ENCODE data around the gene LNX2. TPM values are rescaled to one million over a fixed set of nuclear protein-coding genes. Genes with fewer than 3 reads are reported as not detected.

The LNX2 gene
- polyA plus RNA-seq, 1 experiment, result 4.6 TPM

DNA sequence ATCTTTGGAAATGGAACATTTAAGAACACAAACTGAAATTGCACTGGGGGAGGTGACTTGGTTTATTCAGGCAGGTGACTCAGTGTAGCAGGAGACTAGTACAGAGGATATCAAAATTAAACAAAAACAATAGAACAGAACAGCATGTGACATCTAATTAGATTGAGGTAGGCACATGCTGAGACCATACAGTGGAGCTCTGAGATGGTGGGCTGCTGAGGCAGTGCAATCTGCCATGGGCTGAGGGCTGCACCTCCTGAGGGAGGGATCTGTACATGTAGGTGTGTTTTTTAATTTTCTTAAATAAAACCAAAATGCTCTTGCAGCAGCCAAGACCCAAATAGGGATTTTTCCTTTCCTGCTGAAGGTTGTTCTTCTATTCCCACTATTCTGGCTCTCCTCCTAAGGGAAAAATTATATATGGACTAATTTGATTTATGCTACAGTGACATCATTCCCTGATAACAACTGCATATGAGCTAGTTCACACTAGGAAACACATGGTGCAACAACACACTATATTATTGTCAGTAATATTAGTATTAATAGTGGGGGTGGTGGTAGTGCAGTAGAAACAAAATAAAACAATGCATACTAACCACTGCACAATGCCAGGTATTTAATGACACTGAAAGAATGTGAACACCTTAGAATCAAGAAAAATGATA is 48.0 kb downstream of the LNX2 start:
- no peak for TF ChIP-seq CTCF (IDR thresholded peaks at IDR 0.05; ENCODE audit: insufficient read depth, low read depth, low read length)
- ChIA-PET CTCF (interaction anchor here (0.6 to 0.7 kb wide), 2 partner anchors 13 to 30 kb away, joined by 3 read pairs; no protein-coding TSS in a partner anchor), POLR2A (no interaction called here)
- H3K36me3 ChIP-seq (ENCODE audit: control insufficient read depth, insufficient read depth, low read length), result peaks cover 2% of the 10 kb centered on the region; the same call in 1 of the 2 replicates
- H3K27me3 ChIP-seq (ENCODE audit: control insufficient read depth, insufficient read depth, low read length), result no peaks in the 10 kb centered on the region
- DNase-seq (ENCODE audit: low read depth), result no peak
- H3K4me3 ChIP-seq (ENCODE audit: low read depth, low read length), result no peak overlapping the region

DNA sequence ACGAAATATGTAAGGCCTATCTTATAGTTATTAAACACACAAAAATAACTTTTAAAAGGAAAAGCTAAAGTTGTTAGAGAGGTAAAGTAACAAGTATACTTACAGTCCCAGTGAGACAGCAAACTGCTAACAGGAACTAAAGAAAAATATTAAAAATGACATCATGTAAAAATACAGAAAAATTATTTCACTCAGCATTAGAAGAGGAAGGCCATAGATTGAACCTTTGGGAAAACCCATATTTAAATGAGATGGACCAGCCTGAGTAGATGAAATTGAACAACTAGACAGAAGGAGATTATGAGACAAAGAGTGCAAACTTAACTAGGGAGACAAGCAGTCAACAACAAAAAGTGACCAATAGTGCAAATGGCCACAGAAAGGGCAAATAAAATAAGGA is 49.4 kb downstream of the LNX2 start:
- Histone ChIP-seq H3K4me3 (ENCODE audit: low read depth, low read length) (no peak overlapping the region), H3K36me3 (ENCODE audit: control insufficient read depth, insufficient read depth, low read length) (peaks cover 2% of the 10 kb centered on the region; the same call in 1 of the 2 replicates), H3K27me3 (ENCODE audit: control insufficient read depth, insufficient read depth, low read length) (no peaks in the 10 kb centered on the region)
- ChIA-PET POLR2A (no interaction called here), CTCF (no interaction called here)
- no peak for TF ChIP-seq CTCF (IDR thresholded peaks at IDR 0.05; ENCODE audit: insufficient read depth, low read depth, low read length)
- no peak for DNase-seq (ENCODE audit: low read depth)

- TF ChIP-seq CTCF (IDR thresholded peaks at IDR 0.05; ENCODE audit: insufficient read depth, low read depth, low read length), result no peak
- Histone ChIP-seq H3K36me3 (ENCODE audit: control insufficient read depth, insufficient read depth, low read length) (peaks cover 2% of the 10 kb centered on the region; the same call in 1 of the 2 replicates), H3K27me3 (ENCODE audit: control insufficient read depth, insufficient read depth, low read length) (no peaks in the 10 kb centered on the region), H3K4me3 (ENCODE audit: low read depth, low read length) (no peak overlapping the region)
- DNase-seq (ENCODE audit: low read depth), result no peak
- ChIA-PET POLR2A (no interaction called here), CTCF (interaction anchor here (1.7 kb wide), 1 partner anchor 20 kb away, joined by 4 read pairs; no protein-coding TSS in a partner anchor)
Measured at GRCh38 chr13:27569405-27569804, 50.9 kb downstream of the LNX2 start.

DNA sequence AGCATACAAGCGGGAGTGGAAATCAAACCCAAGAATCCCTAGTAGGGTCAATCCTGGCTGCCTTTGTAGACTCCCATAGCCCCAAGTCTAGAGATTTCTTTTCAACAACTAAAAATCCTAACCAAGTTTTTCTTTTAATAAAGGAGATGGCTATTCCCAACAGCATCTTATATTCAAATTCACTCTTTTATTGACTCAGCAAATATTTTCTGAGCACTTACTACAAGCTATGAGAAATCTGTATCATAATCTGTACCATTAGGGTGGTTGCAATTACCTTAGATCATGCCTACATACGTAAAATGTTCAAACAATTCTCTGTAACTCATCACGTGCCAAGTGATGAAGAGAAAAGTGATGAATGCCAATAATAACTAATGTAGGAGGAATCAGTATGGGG is 54.5 kb downstream of the LNX2 start:
- H3K27me3 ChIP-seq (ENCODE audit: control insufficient read depth, insufficient read depth, low read length), result no peaks in the 10 kb centered on the region
- H3K4me3 ChIP-seq (ENCODE audit: low read depth, low read length), result no peak overlapping the region
- ChIA-PET CTCF (interaction anchor here (1.4 kb wide), 1 partner anchor 8 kb away, joined by 4 read pairs; no protein-coding TSS in a partner anchor), POLR2A (no interaction called here)
- H3K36me3 ChIP-seq (ENCODE audit: control insufficient read depth, insufficient read depth, low read length), result peaks cover 2% of the 10 kb centered on the region; the same call in 1 of the 2 replicates
- no peak for TF ChIP-seq CTCF (IDR thresholded peaks at IDR 0.05; ENCODE audit: insufficient read depth, low read depth, low read length)
- no peak for DNase-seq (ENCODE audit: low read depth)

DNA sequence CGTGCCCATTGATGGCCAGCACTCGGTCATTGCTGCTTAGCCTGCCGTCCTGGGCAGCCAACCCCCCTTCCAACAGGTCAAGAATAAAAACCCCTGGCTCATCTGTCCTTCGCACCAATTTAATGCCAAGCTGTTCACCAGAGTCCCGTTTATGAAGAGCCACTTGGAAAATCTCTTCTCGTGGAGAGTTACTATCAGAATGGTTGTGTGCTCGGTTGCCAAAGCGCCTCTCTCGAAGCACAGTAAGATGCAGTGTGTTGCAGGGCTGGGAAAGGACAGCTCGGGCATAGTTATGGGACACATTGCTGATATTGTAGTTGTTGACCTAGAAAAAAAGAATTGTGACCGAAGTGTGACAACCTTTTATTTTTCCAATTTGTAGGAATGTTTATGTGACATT is 57.9 kb downstream of the LNX2 start:
- no peak for DNase-seq (ENCODE audit: low read depth)
- ChIA-PET CTCF (no interaction called here), POLR2A (no interaction called here)
- Histone ChIP-seq H3K36me3 (ENCODE audit: control insufficient read depth, insufficient read depth, low read length) (no peaks in the 10 kb centered on the region; the same call in 1 of the 2 replicates), H3K4me3 (ENCODE audit: low read depth, low read length) (no peak overlapping the region), H3K27me3 (ENCODE audit: control insufficient read depth, insufficient read depth, low read length) (no peaks in the 10 kb centered on the region)
- no peak for TF ChIP-seq CTCF (IDR thresholded peaks at IDR 0.05; ENCODE audit: insufficient read depth, low read depth, low read length)

Data from BJ (cell line).